Stimulated activated memory B cell treated with anti-CD40 and anti-IgM and Interleukin-4, amounts not matched to agents 10 μg/mL and 1 μg/mL and 100 μg/mL, for 72 hours (primary cell): Measurements from ENCODE around the gene GNS.
"Not testable (repeated sequence)": the region's sequence is repeated elsewhere in the genome, so short reads cannot be mapped to it uniquely, and the experiment has no call there.

ENCODE experiments used
- ATAC-seq: fragments of 150-1000 bp; cut with Tn5 transposase; 2 replicates; pipeline ENCODE4 v1.10.0; 2021
- H3K27ac Mint-ChIP-seq: one replicate; pipeline ENCODE4 v1.8.0; 2022; ENCODE audit warnings: mild to moderate bottlenecking, mixed read lengths
- H3K27me3 Mint-ChIP-seq: one replicate; pipeline ENCODE4 v1.8.0; 2022; ENCODE audit warnings: mixed read lengths
- H3K36me3 Mint-ChIP-seq: one replicate; pipeline ENCODE4 v1.8.0; 2022; ENCODE audit warnings: mixed read lengths
- H3K4me1 Mint-ChIP-seq: one replicate; pipeline ENCODE4 v1.8.0; 2022; ENCODE audit warnings: mixed read lengths
- H3K4me3 Mint-ChIP-seq: one replicate; pipeline ENCODE4 v1.8.0; 2022; ENCODE audit warnings: mild to moderate bottlenecking, moderate library complexity, mixed read lengths
- H3K9me3 Mint-ChIP-seq: one replicate; pipeline ENCODE4 v1.8.0; 2022; ENCODE audit warnings: mixed read lengths

GNS gene

DNA sequence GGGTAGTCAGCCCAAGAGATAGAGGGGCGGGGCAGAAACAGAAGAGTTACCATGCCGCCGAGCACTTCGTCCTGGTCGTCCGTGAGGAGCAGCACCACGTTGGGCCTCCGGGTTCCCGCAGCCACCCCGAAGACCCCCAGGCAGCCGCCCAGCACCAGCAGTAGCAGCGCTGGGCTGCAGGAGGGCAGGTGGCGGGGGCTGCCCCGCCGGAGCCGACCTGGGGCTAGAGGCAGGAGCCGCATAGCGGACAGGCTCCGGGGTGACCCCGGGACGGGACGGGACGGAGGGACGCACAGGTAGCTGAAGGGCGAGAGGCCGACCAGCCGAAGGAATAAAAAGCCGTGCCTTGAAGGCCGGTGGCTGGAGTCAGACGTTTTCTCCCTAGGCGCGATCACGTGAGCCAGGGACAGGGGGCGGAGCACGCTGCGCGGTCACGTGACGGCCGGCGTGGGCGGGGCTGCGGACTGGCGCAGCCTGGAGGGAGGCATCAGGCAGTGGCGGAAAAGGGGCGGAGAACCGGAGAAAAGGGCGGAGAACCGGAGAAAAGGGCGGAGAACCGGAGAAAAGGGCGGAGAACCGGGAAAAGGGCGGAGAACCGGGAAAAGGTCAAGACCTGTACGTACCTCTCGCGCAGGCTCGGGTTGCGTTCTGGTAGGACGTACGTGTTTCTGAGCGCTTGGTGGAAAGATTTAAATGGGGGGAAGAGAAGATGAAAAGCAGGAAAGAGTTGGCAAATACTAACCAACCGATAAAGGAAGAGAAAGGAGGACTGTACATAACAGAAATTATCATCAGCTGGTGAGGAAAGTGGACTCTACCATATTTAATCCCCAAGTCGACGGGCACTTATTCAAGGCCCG, at the start of gene GNS:
Gene GNS, minus strand, starts transcription at position 372 of the 860 bp plus-strand sequence. Its CDS starts 130 bp downstream, at position 242.
- Mint-ChIP-seq H3K9me3 (no peaks in the 10 kb centered on the region), H3K36me3 (peaks cover 2% of the 10 kb centered on the region), H3K4me3 (peak within 1 kb of the TSS; percentile 89), H3K27me3 (no peaks in the 10 kb centered on the region), H3K27ac (peak within 1 kb of the TSS; percentile 38), H3K4me1 (peaks cover 37% of the 10 kb centered on the region)
- peak; percentile 96 for ATAC-seq

GRCh38 chr12:64808110-64808509, 48.9 kb upstream of the GNS start:
- Mint-ChIP-seq H3K36me3 (no peaks in the 10 kb centered on the region), H3K4me3 (no peak overlapping the region), H3K27ac (no peak overlapping the region), H3K9me3 (peaks cover 2% of the 10 kb centered on the region), H3K4me1 (peaks cover 6% of the 10 kb centered on the region), H3K27me3 (peaks cover 38% of the 10 kb centered on the region)
- no peak for ATAC-seq

DNA sequence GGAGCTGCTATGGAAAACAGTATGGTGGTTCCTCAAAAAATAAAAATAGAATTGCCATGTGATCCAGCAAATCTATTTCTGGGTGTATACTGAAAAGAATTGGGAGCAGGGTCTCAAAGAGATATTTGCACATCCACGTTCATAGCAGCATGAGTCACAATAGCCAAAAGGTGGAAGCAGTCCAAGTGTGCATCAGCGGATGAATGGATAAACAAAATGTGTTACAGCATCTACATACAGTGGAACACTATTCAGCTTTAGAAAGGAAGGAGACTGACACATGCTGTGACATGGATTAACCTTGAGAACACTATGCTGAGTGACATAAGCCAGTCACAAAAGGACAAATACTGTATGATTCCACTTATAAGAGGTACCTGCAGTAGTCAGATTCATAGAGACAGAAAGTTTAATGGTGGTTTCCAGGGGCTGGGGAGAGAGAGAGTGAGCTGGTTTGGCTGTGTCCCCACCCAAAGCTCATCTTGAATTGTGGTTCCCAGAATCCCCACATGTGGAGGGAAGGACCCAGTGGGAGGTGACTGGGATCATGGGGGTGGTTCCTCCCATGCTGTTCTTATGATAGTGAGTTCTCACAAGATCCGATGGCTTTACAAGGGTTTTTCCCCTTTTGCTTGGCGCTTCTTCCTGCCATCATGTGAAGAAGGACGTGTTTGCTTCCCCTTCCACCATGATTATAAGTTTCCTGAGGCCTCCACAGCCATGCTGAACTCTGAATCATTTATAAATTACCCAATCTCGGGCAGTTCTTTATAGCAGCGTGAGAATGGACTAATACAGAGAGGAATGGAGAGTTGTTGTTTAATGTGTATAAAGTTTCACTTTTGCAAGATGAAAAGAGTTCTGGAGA, 47.6 kb upstream of the GNS start:
- H3K4me3 Mint-ChIP-seq: no peak overlapping the region
- H3K4me1 Mint-ChIP-seq: peaks cover 6% of the 10 kb centered on the region
- H3K9me3 Mint-ChIP-seq: peaks cover 2% of the 10 kb centered on the region
- no peak for ATAC-seq
- no peaks in the 10 kb centered on the region for H3K36me3 Mint-ChIP-seq
- H3K27ac Mint-ChIP-seq: no peak overlapping the region
- H3K27me3 Mint-ChIP-seq: peaks cover 38% of the 10 kb centered on the region

DNA sequence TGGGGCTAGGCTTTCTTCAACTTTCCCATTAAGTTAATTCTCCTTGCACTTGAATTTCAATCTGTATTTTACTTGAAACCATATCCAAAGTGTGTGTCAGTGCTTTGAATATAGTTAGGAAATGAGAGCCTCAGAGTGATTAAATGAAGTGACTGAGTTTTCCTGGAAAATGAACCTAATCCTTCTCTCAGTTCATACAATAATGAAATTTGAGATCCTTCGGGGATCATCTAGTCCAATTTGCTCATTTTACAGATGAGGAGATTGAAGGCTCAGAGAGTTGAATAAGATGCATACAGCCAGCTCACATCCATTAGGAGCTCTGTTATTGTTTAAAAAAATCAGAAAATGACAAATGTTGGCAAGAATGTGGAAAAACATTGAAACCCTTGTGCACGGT, 47.0 kb upstream of the GNS start:
- peaks cover 2% of the 10 kb centered on the region for H3K9me3 Mint-ChIP-seq
- peaks cover 9% of the 10 kb centered on the region for H3K4me1 Mint-ChIP-seq
- H3K27me3 Mint-ChIP-seq: peaks cover 41% of the 10 kb centered on the region
- ATAC-seq: no peak
- no peak overlapping the region for H3K4me3 Mint-ChIP-seq
- H3K27ac Mint-ChIP-seq: no peak overlapping the region
- no peaks in the 10 kb centered on the region for H3K36me3 Mint-ChIP-seq

- not testable (repeated sequence) for H3K9me3 Mint-ChIP-seq, H3K27ac Mint-ChIP-seq, H3K4me3 Mint-ChIP-seq, ATAC-seq, H3K36me3 Mint-ChIP-seq
- peaks cover 35% of the 10 kb centered on the region for H3K27me3 Mint-ChIP-seq
- peaks cover 15% of the 10 kb centered on the region for H3K4me1 Mint-ChIP-seq
These were observed 43.1 kb upstream of the GNS start for GRCh38 chr12:64802180-64802775.

DNA sequence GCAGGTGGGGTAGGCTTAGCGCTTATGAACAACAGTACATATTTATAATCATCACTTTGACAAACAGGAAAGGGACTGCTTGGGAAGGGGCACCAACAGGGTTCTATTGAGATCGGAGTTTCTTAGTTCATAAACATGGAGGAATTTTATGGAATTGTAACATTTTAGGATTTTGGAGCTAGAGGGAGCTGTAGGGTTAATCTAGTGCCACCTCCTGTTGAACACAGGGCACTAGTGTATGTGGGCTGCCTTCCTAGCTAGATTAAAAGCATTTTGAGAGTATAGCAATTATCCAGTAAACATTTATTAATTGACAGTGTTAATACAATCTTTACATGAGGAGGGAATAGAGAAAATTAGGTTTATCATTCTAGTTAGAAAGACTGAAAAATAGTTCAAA, 42.2 kb upstream of the GNS start:
- H3K27me3 Mint-ChIP-seq: peaks cover 26% of the 10 kb centered on the region
- no peak overlapping the region for H3K4me3 Mint-ChIP-seq
- no peak for ATAC-seq
- no peaks in the 10 kb centered on the region for H3K9me3 Mint-ChIP-seq
- H3K27ac Mint-ChIP-seq: no peak overlapping the region
- no peaks in the 10 kb centered on the region for H3K36me3 Mint-ChIP-seq
- H3K4me1 Mint-ChIP-seq: peaks cover 15% of the 10 kb centered on the region

DNA sequence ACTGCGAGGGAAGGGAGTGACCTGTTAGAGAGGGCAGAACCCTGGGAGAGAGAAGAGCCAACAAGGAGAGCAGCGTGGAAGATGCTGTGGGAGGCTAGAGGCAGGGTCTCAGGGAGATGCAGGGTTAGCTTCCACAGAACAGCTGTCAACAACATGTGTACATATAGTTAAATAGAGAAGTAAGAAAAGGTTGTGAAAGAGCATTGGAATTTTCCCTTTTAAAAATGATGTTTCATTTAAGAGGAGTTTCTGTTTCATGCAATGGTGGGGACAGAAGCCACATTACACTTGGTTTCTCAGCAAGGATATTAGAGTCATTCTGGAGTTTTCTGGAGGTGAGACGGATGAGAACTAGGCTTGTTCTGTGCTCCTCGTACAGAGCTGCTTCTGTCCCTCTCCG, 41.4 kb upstream of the GNS start:
- Mint-ChIP-seq H3K36me3 (no peaks in the 10 kb centered on the region), H3K27ac (no peak overlapping the region), H3K27me3 (peaks cover 24% of the 10 kb centered on the region), H3K4me1 (peaks cover 15% of the 10 kb centered on the region), H3K4me3 (no peak overlapping the region), H3K9me3 (no peaks in the 10 kb centered on the region)
- peak; percentile 78 for ATAC-seq

- no peak overlapping the region for H3K27ac Mint-ChIP-seq
- ATAC-seq: no peak
- H3K9me3 Mint-ChIP-seq: no peaks in the 10 kb centered on the region
- H3K4me3 Mint-ChIP-seq: no peak overlapping the region
- H3K36me3 Mint-ChIP-seq: no peaks in the 10 kb centered on the region
- peaks cover 15% of the 10 kb centered on the region for H3K4me1 Mint-ChIP-seq
- H3K27me3 Mint-ChIP-seq: peaks cover 42% of the 10 kb centered on the region
These were observed 39.0 kb upstream of the GNS start for GRCh38 chr12:64798165-64798564.

GRCh38 chr12:64797156-64797555, 38.0 kb upstream of the GNS start:
- Mint-ChIP-seq H3K4me1 (peaks cover 15% of the 10 kb centered on the region), H3K4me3 (no peak overlapping the region), H3K36me3 (no peaks in the 10 kb centered on the region), H3K27ac (no peak overlapping the region), H3K27me3 (peaks cover 42% of the 10 kb centered on the region), H3K9me3 (no peaks in the 10 kb centered on the region)
- ATAC-seq: no peak

- H3K4me1 Mint-ChIP-seq: peaks cover 14% of the 10 kb centered on the region
- no peak overlapping the region for H3K27ac Mint-ChIP-seq
- H3K36me3 Mint-ChIP-seq: no peaks in the 10 kb centered on the region
- H3K27me3 Mint-ChIP-seq: peaks cover 40% of the 10 kb centered on the region
- no peak overlapping the region for H3K4me3 Mint-ChIP-seq
- no peaks in the 10 kb centered on the region for H3K9me3 Mint-ChIP-seq
- ATAC-seq: peak; percentile 66
These were observed 37.1 kb upstream of the GNS start for GRCh38 chr12:64796205-64796845.

- Mint-ChIP-seq H3K36me3 (no peaks in the 10 kb centered on the region), H3K27ac (no peak overlapping the region), H3K4me1 (no peaks in the 10 kb centered on the region), H3K4me3 (no peak overlapping the region), H3K9me3 (no peaks in the 10 kb centered on the region), H3K27me3 (peaks cover 21% of the 10 kb centered on the region)
- no peak for ATAC-seq
These were observed 35.1 kb upstream of the GNS start for GRCh38 chr12:64794305-64794704.

DNA sequence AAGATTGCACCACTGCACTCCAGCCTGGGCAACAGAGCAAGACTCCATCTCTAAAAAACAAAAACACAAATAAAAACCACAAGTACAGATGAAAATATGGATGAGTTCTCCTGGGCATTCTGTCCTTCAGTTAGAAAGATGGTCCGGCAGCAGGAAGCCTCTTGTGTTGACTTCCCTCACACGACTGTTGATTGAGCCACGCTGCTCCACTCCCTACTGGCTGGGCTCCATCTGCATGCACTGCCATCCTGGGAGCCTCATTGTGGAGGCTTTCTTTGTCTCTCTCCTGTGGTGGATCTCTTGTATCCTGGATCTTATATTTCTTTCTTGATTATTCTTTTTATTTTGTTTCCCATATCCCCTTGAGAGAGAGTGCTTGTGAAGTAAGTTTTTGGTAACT, 34.4 kb upstream of the GNS start:
- Mint-ChIP-seq H3K4me3 (no peak overlapping the region), H3K9me3 (no peaks in the 10 kb centered on the region), H3K27ac (no peak overlapping the region), H3K27me3 (peaks cover 24% of the 10 kb centered on the region), H3K4me1 (no peaks in the 10 kb centered on the region), H3K36me3 (no peaks in the 10 kb centered on the region)
- no peak for ATAC-seq

DNA sequence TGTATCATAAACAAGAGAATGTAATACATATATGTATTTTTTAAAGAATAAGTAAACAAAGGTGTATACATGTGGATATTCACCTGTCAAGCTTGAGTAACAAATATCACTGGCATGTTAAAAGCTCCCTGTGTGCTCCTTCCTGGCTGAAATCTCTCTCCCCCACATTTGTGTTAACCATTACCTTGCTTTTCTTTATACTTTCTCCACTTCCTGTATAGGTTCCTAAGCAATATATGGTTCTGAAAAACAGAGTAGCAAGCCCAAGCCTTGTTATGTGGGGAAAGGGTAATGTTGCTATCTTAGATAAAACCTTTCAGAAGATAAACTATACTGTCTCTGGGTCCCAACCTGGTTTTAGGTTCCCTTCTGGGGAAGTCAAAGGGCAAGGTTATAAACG, 32.9 kb upstream of the GNS start:
- Mint-ChIP-seq H3K4me3 (no peak overlapping the region), H3K36me3 (no peaks in the 10 kb centered on the region), H3K27me3 (peaks cover 24% of the 10 kb centered on the region), H3K27ac (no peak overlapping the region), H3K4me1 (no peaks in the 10 kb centered on the region), H3K9me3 (no peaks in the 10 kb centered on the region)
- ATAC-seq: no peak

- peaks cover 24% of the 10 kb centered on the region for H3K27me3 Mint-ChIP-seq
- no peak overlapping the region for H3K27ac Mint-ChIP-seq
- no peak for ATAC-seq
- no peaks in the 10 kb centered on the region for H3K36me3 Mint-ChIP-seq
- H3K9me3 Mint-ChIP-seq: no peaks in the 10 kb centered on the region
- no peak overlapping the region for H3K4me3 Mint-ChIP-seq
- no peaks in the 10 kb centered on the region for H3K4me1 Mint-ChIP-seq
These were observed 31.8 kb upstream of the GNS start for GRCh38 chr12:64791036-64791435.

DNA sequence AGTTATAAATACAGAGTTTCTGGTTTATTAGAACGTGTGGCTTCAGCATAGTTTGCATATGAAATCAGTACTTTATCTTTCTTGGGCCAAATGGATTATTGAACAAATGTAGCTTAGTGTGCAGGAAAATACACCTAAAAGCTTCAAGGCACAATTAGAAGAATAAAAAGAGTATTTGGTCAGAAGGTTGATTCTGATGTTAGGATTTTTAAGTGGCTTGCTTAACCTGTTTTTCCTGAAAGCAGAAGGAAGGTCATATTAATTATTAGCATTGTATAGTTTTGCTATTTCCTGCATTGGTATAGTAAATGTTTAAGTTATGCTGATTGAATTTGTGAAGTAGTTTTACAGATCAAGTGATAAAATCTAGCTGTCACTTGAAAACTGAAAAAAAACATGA, 31.0 kb upstream of the GNS start:
- Mint-ChIP-seq H3K27ac (no peak overlapping the region), H3K4me3 (no peak overlapping the region), H3K9me3 (no peaks in the 10 kb centered on the region), H3K36me3 (no peaks in the 10 kb centered on the region), H3K27me3 (peaks cover 24% of the 10 kb centered on the region), H3K4me1 (no peaks in the 10 kb centered on the region)
- no peak for ATAC-seq
